ENCODE data around the gene OSTN. TPM values are rescaled to one million over a fixed set of nuclear protein-coding genes. Genes with fewer than 3 reads are reported as not detected.

OSTN gene
- total RNA-seq, 1 experiment from 2014 or later = not detected

DNA sequence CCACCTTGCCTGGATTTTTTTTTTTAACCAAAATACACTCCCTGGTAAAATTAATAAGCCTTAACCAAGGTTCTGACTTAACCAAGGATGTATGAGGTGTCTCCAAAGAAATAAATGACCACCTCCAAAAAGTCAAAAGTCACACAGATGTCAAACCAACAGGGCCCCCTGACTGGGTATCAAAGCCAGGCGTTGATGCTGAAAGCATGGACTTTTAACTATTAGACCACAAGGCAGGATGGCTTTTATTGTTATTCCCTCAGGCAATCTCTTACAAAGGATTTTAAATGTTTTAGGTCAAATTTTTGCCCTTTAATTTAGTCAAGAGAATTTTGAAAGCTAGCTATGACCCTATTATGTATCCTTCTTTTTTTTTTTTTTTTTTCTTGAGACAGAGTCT is 60.4 kb downstream of the OSTN start:
- Histone ChIP-seq H3K36me3 (ENCODE audit: control insufficient read depth, insufficient read depth, low read length) (no peaks in the 10 kb centered on the region), H3K4me1 (ENCODE audit: control insufficient read depth, insufficient read depth, low read length) (peaks cover 4% of the 10 kb centered on the region; the same call in 1 of the 2 replicates), H3K27ac (ENCODE audit: low read length) (no peak overlapping the region), H3K9me3 (ENCODE audit: control insufficient read depth, insufficient read depth, low read depth, low read length) (no peaks in the 10 kb centered on the region), H3K4me3 (ENCODE audit: low read depth in 2 of 2, low read length in 2 of 2) (no peak overlapping the region), H3K27me3 (ENCODE audit: control insufficient read depth, insufficient read depth, low read length) (no peaks in the 10 kb centered on the region)
- intact Hi-C loops (cut with micrococcal nuclease; ENCODE audit: unreplicated experiment) (no loop called here), in situ Hi-C loops (cut with HindIII; ENCODE audit: low pct_unique_long_range_greater_than_20kb, low sequenced_read_pairs) (no loop called here)
- TF ChIP-seq TCF7L2 (IDR thresholded peaks at IDR 0.05; ENCODE audit: low read depth, low read length) (no peak), SIN3A (IDR thresholded peaks at IDR 0.05; ENCODE audit: borderline replicate concordance, insufficient read depth, low read depth, low read length) (no peak), POLR2AphosphoS5 (IDR thresholded peaks at IDR 0.05; ENCODE audit: low read depth, low read length) (no peak), REST (IDR thresholded peaks at IDR 0.05; ENCODE audit: insufficient read depth in 1 of 2, low read depth in 2 of 2, low read length in 1 of 2) (no peak)
- TF ChIP-seq, protein P1, sequence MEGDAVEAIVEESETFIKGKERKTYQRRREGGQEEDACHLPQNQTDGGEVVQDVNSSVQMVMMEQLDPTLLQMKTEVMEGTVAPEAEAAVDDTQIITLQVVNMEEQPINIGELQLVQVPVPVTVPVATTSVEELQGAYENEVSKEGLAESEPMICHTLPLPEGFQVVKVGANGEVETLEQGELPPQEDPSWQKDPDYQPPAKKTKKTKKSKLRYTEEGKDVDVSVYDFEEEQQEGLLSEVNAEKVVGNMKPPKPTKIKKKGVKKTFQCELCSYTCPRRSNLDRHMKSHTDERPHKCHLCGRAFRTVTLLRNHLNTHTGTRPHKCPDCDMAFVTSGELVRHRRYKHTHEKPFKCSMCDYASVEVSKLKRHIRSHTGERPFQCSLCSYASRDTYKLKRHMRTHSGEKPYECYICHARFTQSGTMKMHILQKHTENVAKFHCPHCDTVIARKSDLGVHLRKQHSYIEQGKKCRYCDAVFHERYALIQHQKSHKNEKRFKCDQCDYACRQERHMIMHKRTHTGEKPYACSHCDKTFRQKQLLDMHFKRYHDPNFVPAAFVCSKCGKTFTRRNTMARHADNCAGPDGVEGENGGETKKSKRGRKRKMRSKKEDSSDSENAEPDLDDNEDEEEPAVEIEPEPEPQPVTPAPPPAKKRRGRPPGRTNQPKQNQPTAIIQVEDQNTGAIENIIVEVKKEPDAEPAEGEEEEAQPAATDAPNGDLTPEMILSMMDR (IDR thresholded peaks at IDR 0.05) = no peak
- no peak for DNase-seq (ENCODE audit: low read depth, low spot score)
- CTCF ChIA-PET = no interaction called here
- POLR2A ChIA-PET = no interaction called here
- no TSS peak for BruUV-seq (replicated peaks)
- ATAC-seq = no peak

DNA sequence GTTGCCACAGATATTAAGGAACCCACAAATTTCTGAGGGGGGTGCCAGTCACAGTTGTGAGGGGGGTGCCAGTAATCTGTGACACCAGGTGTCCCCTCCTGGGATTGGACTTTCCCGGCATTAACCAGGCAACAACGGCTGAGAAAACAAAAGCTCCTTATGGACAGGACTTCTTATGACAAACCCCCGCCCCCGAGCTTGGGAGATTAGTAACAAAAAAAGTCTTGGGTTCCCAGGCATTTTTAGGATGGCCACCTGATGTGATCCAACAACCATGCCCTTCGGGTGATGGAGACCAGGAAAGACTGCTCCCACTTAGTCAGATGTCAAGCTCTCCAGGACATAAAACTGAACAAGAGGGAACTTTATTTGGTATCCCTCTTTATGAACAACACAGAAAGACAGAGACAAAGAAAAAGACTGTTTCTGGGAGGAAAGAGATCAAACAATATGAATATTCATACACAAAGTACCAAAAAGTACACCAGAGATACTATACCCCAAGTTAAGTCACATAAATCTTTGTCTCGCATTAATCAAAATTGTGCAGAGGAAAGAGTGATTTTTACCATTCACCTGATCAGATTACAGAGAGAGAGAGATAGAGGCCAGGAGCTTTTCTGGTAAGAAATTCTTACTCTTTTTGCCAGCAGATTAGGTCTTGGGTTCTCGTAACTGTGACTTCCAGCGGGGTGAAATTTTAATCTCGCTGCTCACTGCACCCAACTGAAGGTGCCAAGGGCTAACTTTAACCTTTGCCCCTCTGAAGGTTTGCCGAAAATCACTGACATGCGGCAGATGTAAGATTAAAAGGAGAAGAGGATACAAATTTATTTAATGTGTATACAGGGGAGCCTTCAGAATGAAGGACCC is 61.6 kb downstream of the OSTN start:
- intact Hi-C loops (cut with micrococcal nuclease; ENCODE audit: unreplicated experiment) (no loop called here), in situ Hi-C loops (cut with HindIII; ENCODE audit: low pct_unique_long_range_greater_than_20kb, low sequenced_read_pairs) (no loop called here)
- Histone ChIP-seq H3K27me3 (ENCODE audit: control insufficient read depth, insufficient read depth, low read length) (no peaks in the 10 kb centered on the region), H3K4me1 (ENCODE audit: control insufficient read depth, insufficient read depth, low read length) (peaks cover 4% of the 10 kb centered on the region; the same call in 1 of the 2 replicates), H3K27ac (ENCODE audit: low read length) (no peak overlapping the region), H3K9me3 (ENCODE audit: control insufficient read depth, insufficient read depth, low read depth, low read length) (no peaks in the 10 kb centered on the region), H3K4me3 (ENCODE audit: low read depth in 2 of 2, low read length in 2 of 2) (no peak overlapping the region), H3K36me3 (ENCODE audit: control insufficient read depth, insufficient read depth, low read length) (no peaks in the 10 kb centered on the region)
- ATAC-seq (no peak), DNase-seq (ENCODE audit: low read depth, low spot score) (no peak)
- BruUV-seq (replicated peaks) = no TSS peak
- ChIA-PET CTCF (no interaction called here), POLR2A (no interaction called here)
- TF ChIP-seq, protein P1 (IDR thresholded peaks at IDR 0.05) = no peak
- TF ChIP-seq SIN3A (IDR thresholded peaks at IDR 0.05; ENCODE audit: borderline replicate concordance, insufficient read depth, low read depth, low read length) (no peak), POLR2AphosphoS5 (IDR thresholded peaks at IDR 0.05; ENCODE audit: low read depth, low read length) (no peak), TCF7L2 (IDR thresholded peaks at IDR 0.05; ENCODE audit: low read depth, low read length) (no peak), REST (IDR thresholded peaks at IDR 0.05; ENCODE audit: insufficient read depth in 1 of 2, low read depth in 2 of 2, low read length in 1 of 2) (no peak)
